HEK293T (cell line): ENCODE measurements around the gene GLRA3.

Experiments
- ARNT ChIP-seq: fragments of 450-650 bp; IDR thresholded peaks from 2 replicates; pipeline ENCODE4 v1.6.1; 2017; ENCODE audit warnings: mild to moderate bottlenecking
- FOXA1 ChIP-seq: fragments of 450-650 bp; IDR thresholded peaks from 2 replicates; pipeline ENCODE4 v1.6.1; 2016; ENCODE audit warnings: mild to moderate bottlenecking
- FOXK2 ChIP-seq: fragments of 450-650 bp; IDR thresholded peaks from 2 replicates; pipeline ENCODE4 v1.6.1; 2016; ENCODE audit warnings: mild to moderate bottlenecking
- FOXM1 ChIP-seq: fragments of 450-650 bp; IDR thresholded peaks from 2 replicates; pipeline ENCODE4 v1.6.1; 2017; ENCODE audit warnings: mild to moderate bottlenecking, borderline replicate concordance
- SP1 ChIP-seq: fragments of 450-650 bp; IDR thresholded peaks from 2 replicates; pipeline ENCODE4 v1.6.1; 2017
- TF ChIP-seq, protein P1 (sequence below): fragments of 450-650 bp; IDR thresholded peaks from 2 replicates; pipeline ENCODE4 v1.6.1; 2016

DNA sequence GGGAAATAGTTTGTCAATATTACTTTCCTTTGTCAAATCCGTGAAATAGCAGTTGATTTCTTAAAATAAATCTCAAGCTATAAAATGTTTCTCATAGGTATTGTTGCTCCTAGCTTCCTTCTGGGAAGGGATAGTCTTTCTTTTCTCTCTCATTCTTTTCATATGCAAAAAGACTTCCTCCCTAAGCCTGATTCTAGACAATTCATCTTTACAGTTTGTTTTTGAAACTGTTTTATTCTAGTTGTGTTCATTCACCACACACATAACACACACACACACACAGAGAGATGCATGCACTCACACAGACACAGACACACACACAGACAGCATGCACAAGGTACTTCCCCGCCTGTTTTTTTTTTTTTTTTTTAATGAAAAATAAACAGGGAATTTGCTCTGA is 18.2 kb downstream of the GLRA3 start:
- TF ChIP-seq SP1 (no peak), FOXA1 (no peak), FOXM1 (no peak), ARNT (no peak), FOXK2 (no peak)
- TF ChIP-seq, protein P1, sequence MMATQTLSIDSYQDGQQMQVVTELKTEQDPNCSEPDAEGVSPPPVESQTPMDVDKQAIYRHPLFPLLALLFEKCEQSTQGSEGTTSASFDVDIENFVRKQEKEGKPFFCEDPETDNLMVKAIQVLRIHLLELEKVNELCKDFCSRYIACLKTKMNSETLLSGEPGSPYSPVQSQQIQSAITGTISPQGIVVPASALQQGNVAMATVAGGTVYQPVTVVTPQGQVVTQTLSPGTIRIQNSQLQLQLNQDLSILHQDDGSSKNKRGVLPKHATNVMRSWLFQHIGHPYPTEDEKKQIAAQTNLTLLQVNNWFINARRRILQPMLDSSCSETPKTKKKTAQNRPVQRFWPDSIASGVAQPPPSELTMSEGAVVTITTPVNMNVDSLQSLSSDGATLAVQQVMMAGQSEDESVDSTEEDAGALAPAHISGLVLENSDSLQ = no peak
